GM12878 (cell line): ENCODE results near the gene AADAT. TPM values are rescaled to one million over a fixed set of nuclear protein-coding genes. Genes with fewer than 3 reads are reported as not detected.

Experiments used
- ATAC-seq: fragments of 200-7000 bp; cut with Tn5 transposase; 3 replicates; pipeline ENCODE4 v1.9.1; 2020; ENCODE audit warnings: mild to moderate bottlenecking, moderate library complexity
- BruUV-seq: library from RNA; stranded (reverse); fragments of 400-500 nt; replicated peaks from 2 replicates; lab custom pipeline; 2021; lab: Mats Ljungman, UMichigan
- CTCF ChIA-PET: fragments of 300-600 bp; sonication (Branson Sonifier 250); formaldehyde crosslinking; extraction: SDS; loops from one replicate; lab custom pipeline; 2021; ENCODE audit warnings: inconsistent platforms; lab: Yijun Ruan, JAX
- POLR2A ChIA-PET: fragments of 350-600 bp; formaldehyde crosslinking; extraction: SDS; loops from one replicate; lab custom pipeline; 2021; ENCODE audit warnings: inconsistent platforms; lab: Charles Lee
- RAD21 ChIA-PET: fragments of 300-600 bp; sonication (Branson Sonifier 250); formaldehyde crosslinking; loops from one replicate; lab custom pipeline; 2023; ENCODE audit warnings: antibody characterized with exemption; ENCODE audit not compliant: unreplicated experiment; lab: Charles Lee
- SMC1A ChIA-PET: fragments of 300-600 bp; sonication (Branson Sonifier 250); formaldehyde crosslinking; loops from one replicate; lab custom pipeline; 2023; ENCODE audit not compliant: unreplicated experiment, uncharacterized antibody; lab: Charles Lee
- DNase-seq: peaks from one replicate; pipeline ENCODE4 v3.0.0-alpha.2; 2011; ENCODE audit warnings: low read depth, low spot score
- FAIRE-seq: peaks from 3 replicates; lab custom pipeline; 2011; peaks lifted over from hg19 to GRCh38; lab: Jason Lieb, UNC
- H2AFZ ChIP-seq: 2 replicates; pipeline ENCODE4 v1.6.0; 2011; ENCODE audit warnings: low read depth, low read length, control low read depth; ENCODE audit not compliant: control insufficient read depth
- H3K27ac ChIP-seq: 2 replicates; pipeline ENCODE4 v1.5.1; 2011; ENCODE audit warnings: control low read depth; ENCODE audit not compliant: control insufficient read depth, insufficient read depth
- H3K27me3 ChIP-seq, 2 experiments: replicated peaks in 1 of 2; 2 replicates each; pipeline versions ENCODE4 v1.6.0 to v1.6.1; 2011; ENCODE audit warnings: low read length in 1 of 2; ENCODE audit not compliant: control insufficient read depth in 2 of 2, insufficient read depth in 2 of 2
- H3K36me3 ChIP-seq, 2 experiments: 2 replicates each; pipeline ENCODE4 v1.5.1; 2011; ENCODE audit warnings: low read length in 1 of 2; ENCODE audit not compliant: control insufficient read depth in 2 of 2, insufficient read depth in 2 of 2
- H3K4me1 ChIP-seq: 2 replicates; pipeline ENCODE4 v1.6.1; 2011; ENCODE audit warnings: mild to moderate bottlenecking, low read length, moderate library complexity, mixed read lengths; ENCODE audit not compliant: control insufficient read depth, insufficient read depth
- H3K4me2 ChIP-seq: 2 replicates; pipeline ENCODE4 v1.6.0; 2011; ENCODE audit warnings: control low read depth; ENCODE audit not compliant: control insufficient read depth, insufficient read depth
- H3K4me3 ChIP-seq: fragments of 200-600 bp; sonication (generic); 2 replicates; pipeline ENCODE4 v1.5.1; 2016
- H3K79me2 ChIP-seq: 2 replicates; pipeline ENCODE4 v1.6.0; 2011; ENCODE audit warnings: low read length; ENCODE audit not compliant: control insufficient read depth, insufficient read depth
- H3K9ac ChIP-seq: 2 replicates; pipeline ENCODE4 v1.8.0; 2011; ENCODE audit warnings: low read length, control low read depth, mixed read lengths; ENCODE audit not compliant: control insufficient read depth, insufficient read depth
- H3K9me3 ChIP-seq: replicated peaks from 3 replicates; pipeline ENCODE4 v1.5.1; 2011; ENCODE audit warnings: mild to moderate bottlenecking, low read length; ENCODE audit not compliant: control insufficient read depth, insufficient read depth
- H4K20me1 ChIP-seq: 2 replicates; pipeline ENCODE4 v1.6.0; 2011; ENCODE audit not compliant: control insufficient read depth, insufficient read depth
- CTCF ChIP-seq, 3 experiments: IDR thresholded peaks in 2 of 3; conservative IDR thresholded peaks in 1 of 3; 2 replicates each; pipeline ENCODE4 v1.5.1; 2011; ENCODE audit warnings: low read depth in 3 of 3, low read length in 3 of 3, mild to moderate bottlenecking in 3 of 3, control low read depth in 2 of 3, moderate library complexity in 2 of 3, inconsistent platforms in 1 of 3, mixed read lengths in 1 of 3; ENCODE audit not compliant: control insufficient read depth in 2 of 3, insufficient read depth in 1 of 3; ENCODE audit errors: extremely low read depth in 1 of 3
- DPF2 ChIP-seq: fragments of 450-650 bp; IDR thresholded peaks from 2 replicates; pipeline ENCODE4 v1.6.1; 2017; ENCODE audit warnings: mild to moderate bottlenecking
- EED ChIP-seq: sonication (generic); IDR thresholded peaks from 2 replicates; pipeline ENCODE4 v1.6.1; 2016; ENCODE audit warnings: antibody characterized with exemption, low read depth
- GABPA ChIP-seq: IDR thresholded peaks from 2 replicates; pipeline ENCODE4 v1.6.1; 2014; ENCODE audit warnings: antibody characterized with exemption, low read depth, mild to moderate bottlenecking, inconsistent platforms
- NKRF ChIP-seq: fragments of 450-650 bp; conservative IDR thresholded peaks from 2 replicates; pipeline ENCODE4 v1.6.1; 2017; ENCODE audit warnings: mild to moderate bottlenecking, moderate library complexity
- NR2F1 ChIP-seq: fragments of 450-650 bp; conservative IDR thresholded peaks from 2 replicates; pipeline ENCODE4 v1.6.1; 2017; ENCODE audit warnings: mild to moderate bottlenecking
- ZNF592 ChIP-seq: fragments of 450-650 bp; IDR thresholded peaks from 2 replicates; pipeline ENCODE4 v1.6.1; 2017; ENCODE audit warnings: mild to moderate bottlenecking, moderate library complexity
- WGBS: methylation state at CpG from one replicate; pipeline ENCODE4 v1.1.6; 2016; ENCODE audit warnings: low lambda C conversion rate; ENCODE audit not compliant: insufficient replicate concordance, insufficient coverage; ENCODE audit errors: missing lambda C conversion rate; 5-methylcytosine and 5-hydroxymethylcytosine counted together
- in situ Hi-C: fragments of 300-500 bp; cut with MboI; formaldehyde crosslinking; loops from 9 replicates; pipeline ENCODE4 v1.14.3; 2018; ENCODE audit warnings: mixed read lengths
- intact Hi-C: fragments of 100-400 bp; cut with micrococcal nuclease; formaldehyde crosslinking; loops from one replicate; pipeline ENCODE4 v1.14.2; 2022; ENCODE audit not compliant: unreplicated experiment
- polyA plus RNA-seq, 11 experiments: library from polyadenylated mRNA; depleted of rRNA in 4 of 11; unstranded in 6 of 11; stranded (reverse) in 5 of 11; fragments of >200 nt; fragmentation: Nextera tagmentation in 4 of 11; fragmentation: Illumina TruSeq in 1 of 11; extraction: Ambion mirVana in 4 of 11; extraction: Trizol in 1 of 11; gene quantifications; 1 replicate in 1 of 11; 2 replicates in 10 of 11; pipeline versions ENCODE4 v1.2.1 to v1.2.3, GENCODE V29; 2011 to 2016; ENCODE audit warnings: inconsistent platforms in 2 of 11, missing spikeins in 2 of 11, low read depth in 1 of 11
- total RNA-seq, 4 experiments: library from RNA; depleted of rRNA in 3 of 4; stranded (reverse); fragments of >200 nt in 3 of 4; fragmentation: Illumina TruSeq in 1 of 4; extraction: Trizol in 1 of 4; gene quantifications; 2 replicates each; pipeline versions ENCODE4 v1.2.1 to v1.2.3, GENCODE V29; 2013 to 2021
- TF ChIP-seq, protein P1 (sequence below): IDR thresholded peaks from 2 replicates; pipeline ENCODE4 v1.6.1; 2011; ENCODE audit warnings: borderline replicate concordance, low read depth, mild to moderate bottlenecking, moderate library complexity, low read length; ENCODE audit not compliant: insufficient read depth, poor library complexity, severe bottlenecking

AADAT gene
- total and polyA plus RNA-seq, 10 of the 15 experiments (the other 5 are each of a cell fraction or from before 2014, with no cell fraction given), result not detected

DNA sequence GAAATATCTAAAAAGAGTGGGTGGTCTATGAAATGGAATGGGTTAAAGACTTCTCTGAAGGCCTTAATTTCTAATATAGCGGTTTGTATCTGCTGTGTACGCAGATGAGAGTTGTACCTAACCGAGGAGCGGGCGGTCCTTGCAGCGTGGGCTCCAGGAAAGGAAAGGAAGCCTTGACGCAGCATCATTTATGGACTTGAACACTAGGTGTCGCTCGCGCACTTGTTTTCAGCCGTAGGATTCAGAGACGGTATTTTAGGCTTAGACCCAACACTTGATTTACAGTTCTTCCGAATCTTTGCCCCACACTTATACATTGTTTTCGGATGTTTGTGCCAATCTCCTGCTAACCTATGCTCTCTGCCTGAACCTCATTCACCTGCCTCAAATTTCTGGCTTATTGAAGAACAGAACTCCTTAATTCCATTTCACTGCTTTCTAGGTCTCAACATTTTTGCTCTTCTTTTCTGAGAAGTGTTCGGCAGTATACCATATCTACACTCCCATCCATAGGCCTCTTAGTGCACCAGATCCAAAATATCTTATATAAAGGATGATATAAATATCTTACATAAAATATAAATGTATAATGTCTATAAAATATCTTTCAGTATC is 48.9 kb upstream of the AADAT start (continued):
- TF ChIP-seq CTCF (IDR thresholded peaks at IDR 0.05 in 2 of 3, conservative IDR thresholded peaks at IDR 0.05 in 1 of 3; ENCODE audit: control insufficient read depth in 2 of 3, extremely low read depth in 1 of 3, insufficient read depth in 1 of 3, low read depth in 3 of 3, low read length in 3 of 3) (peak; percentile 74 to 94 (median 79)), DPF2 (no peak), GABPA (no peak)

- ChIA-PET CTCF (interaction anchor here (0.8 to 3.0 kb wide), 7 partner anchors 27 to 359 kb away, joined by 3 to 36 read pairs (median 4); no protein-coding TSS in a partner anchor), POLR2A (no interaction called here), SMC1A (interaction anchor here (0.9 to 1.9 kb wide), 6 partner anchors 16 to 716 kb away, joined by 3 to 5 read pairs (median 4); no protein-coding TSS in a partner anchor), RAD21 (no interaction called here)
- TF ChIP-seq NR2F1, result no peak
- TF ChIP-seq NKRF, result no peak
- TF ChIP-seq, protein P1, sequence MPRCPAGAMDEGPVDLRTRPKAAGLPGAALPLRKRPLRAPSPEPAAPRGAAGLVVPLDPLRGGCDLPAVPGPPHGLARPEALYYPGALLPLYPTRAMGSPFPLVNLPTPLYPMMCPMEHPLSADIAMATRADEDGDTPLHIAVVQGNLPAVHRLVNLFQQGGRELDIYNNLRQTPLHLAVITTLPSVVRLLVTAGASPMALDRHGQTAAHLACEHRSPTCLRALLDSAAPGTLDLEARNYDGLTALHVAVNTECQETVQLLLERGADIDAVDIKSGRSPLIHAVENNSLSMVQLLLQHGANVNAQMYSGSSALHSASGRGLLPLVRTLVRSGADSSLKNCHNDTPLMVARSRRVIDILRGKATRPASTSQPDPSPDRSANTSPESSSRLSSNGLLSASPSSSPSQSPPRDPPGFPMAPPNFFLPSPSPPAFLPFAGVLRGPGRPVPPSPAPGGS, result no peak
- no peak for TF ChIP-seq ZNF592
- TF ChIP-seq EED, result no peak
- no peak overlapping the region for H3K4me2 ChIP-seq
- no peak overlapping the region for H3K9ac ChIP-seq
- no peak overlapping the region for H3K4me3 ChIP-seq
- BruUV-seq, result no TSS peak
- no peaks in the 10 kb centered on the region for H3K36me3 ChIP-seq
- intact Hi-C loops (loop anchor here (1.0 to 5.0 kb wide), 4 partner anchors 121 to 714 kb away; no protein-coding TSS in a partner anchor), in situ Hi-C loops (loop anchor here (5.0 to 25.0 kb wide), 3 partner anchors 119 to 724 kb away; no protein-coding TSS in a partner anchor)
- FAIRE-seq, result no peak
- H3K79me2 ChIP-seq, result no peaks in the 10 kb centered on the region
- WGBS, result 15% methylated on average over 3 of the region's 3 CpGs
- H4K20me1 ChIP-seq, result no peaks in the 10 kb centered on the region
- H3K4me1 ChIP-seq, result no peaks in the 10 kb centered on the region
- DNase-seq, result no peak
- no peak overlapping the region for H2AFZ ChIP-seq
- no peak overlapping the region for H3K27ac ChIP-seq
- ATAC-seq, result no peak
- H3K9me3 ChIP-seq, result peaks cover 2% of the 10 kb centered on the region; the same call in 2 of the 3 replicates
- H3K27me3 ChIP-seq, result no peaks in the 10 kb centered on the region; a peak in 1 of 4 replicates
Measured at GRCh38 chr4:170137927-170138326, 48.2 kb upstream of the AADAT start.
